Tibial nerve (tissue), 4 donors: Measurements from ENCODE around the gene HECTD2. TPM values are rescaled to one million over a fixed set of nuclear protein-coding genes. Genes with fewer than 3 reads are reported as not detected.
"Not testable (repeated sequence)": the region's sequence is repeated elsewhere in the genome, so short reads cannot be mapped to it uniquely, and the experiment has no call there.

Experiments
- DNase-seq, 2 donors: peaks; one replicate each; pipeline ENCODE4 v3.0.0-alpha.2; 2019; ENCODE audit warnings: low spot score in 2 of 2
- H3K27ac ChIP-seq, 4 donors: fragments of 200-600 bp; sonication (generic) in 3 of 4; one replicate each; pipeline ENCODE4 v1.5.1; 2017 to 2019; ENCODE audit warnings: mild to moderate bottlenecking in 1 of 4
- H3K27me3 ChIP-seq, 2 donors: fragments of 200-600 bp; sonication (generic) in 1 of 2; one replicate each; pipeline versions ENCODE4 v1.5.1 to v1.6.0; 2017 to 2019
- H3K36me3 ChIP-seq, 3 donors: fragments of 200-600 bp; sonication (generic); one replicate each; pipeline ENCODE4 v1.5.1; 2018 to 2019
- H3K4me1 ChIP-seq, 4 donors: fragments of 200-600 bp; sonication (generic) in 3 of 4; one replicate each; pipeline ENCODE4 v1.5.1; 2017 to 2019
- H3K4me3 ChIP-seq, 4 donors: fragments of 200-600 bp; sonication (generic) in 3 of 4; one replicate each; pipeline ENCODE4 v1.5.1; 2017 to 2019; ENCODE audit warnings: mild to moderate bottlenecking in 1 of 4, moderate library complexity in 1 of 4
- H3K9me3 ChIP-seq, 4 donors: fragments of 200-600 bp; sonication (generic) in 3 of 4; one replicate each; pipeline ENCODE4 v1.5.1; 2017 to 2019
- EP300 ChIP-seq, 2 donors: sonication (generic); formaldehyde crosslinking; IDR thresholded peaks; one replicate each; pipeline ENCODE4 v1.6.1; 2017; ENCODE audit warnings: antibody characterized with exemption in 2 of 2, mild to moderate bottlenecking in 1 of 2
- POLR2A ChIP-seq, 2 donors: fragments of 450-650 bp; IDR thresholded peaks; one replicate each; pipeline ENCODE4 v1.6.1; 2017; ENCODE audit warnings: antibody characterized with exemption in 2 of 2, mild to moderate bottlenecking in 2 of 2, moderate library complexity in 2 of 2
- WGBS, 2 donors: methylation state at CpG; one replicate each; pipeline ENCODE4 v1.1.5; 2018; 5-methylcytosine and 5-hydroxymethylcytosine counted together
- total RNA-seq, 4 donors: library from RNA; depleted of rRNA; stranded (reverse); fragments of >200 nt; gene quantifications; one replicate each; pipeline ENCODE4 v1.1.0, GENCODE V29; 2016
- TF ChIP-seq, protein P1 (sequence below), 5 experiments: fragments of 200-600 bp in 3 of 5; fragments of 450-650 bp in 2 of 5; sonication (generic) in 3 of 5; IDR thresholded peaks; one replicate each; pipeline ENCODE4 v1.5.1; 2016 to 2019; ENCODE audit warnings: antibody characterized with exemption in 5 of 5, mild to moderate bottlenecking in 3 of 5, moderate library complexity in 2 of 5

Gene HECTD2
- total RNA-seq, 4 donors from 2014 or later: 23.5 to 33.4 (median 26.1) TPM

GRCh38 chr10:91444211-91445182, 34.4 kb downstream of the HECTD2 start:
- no peak overlapping the region for H3K4me3 ChIP-seq
- DNase-seq: no peak
- TF ChIP-seq EP300 (IDR thresholded peaks at IDR 0.05) (no peak), POLR2A (IDR thresholded peaks at IDR 0.05) (no peak)
- TF ChIP-seq, protein P1, sequence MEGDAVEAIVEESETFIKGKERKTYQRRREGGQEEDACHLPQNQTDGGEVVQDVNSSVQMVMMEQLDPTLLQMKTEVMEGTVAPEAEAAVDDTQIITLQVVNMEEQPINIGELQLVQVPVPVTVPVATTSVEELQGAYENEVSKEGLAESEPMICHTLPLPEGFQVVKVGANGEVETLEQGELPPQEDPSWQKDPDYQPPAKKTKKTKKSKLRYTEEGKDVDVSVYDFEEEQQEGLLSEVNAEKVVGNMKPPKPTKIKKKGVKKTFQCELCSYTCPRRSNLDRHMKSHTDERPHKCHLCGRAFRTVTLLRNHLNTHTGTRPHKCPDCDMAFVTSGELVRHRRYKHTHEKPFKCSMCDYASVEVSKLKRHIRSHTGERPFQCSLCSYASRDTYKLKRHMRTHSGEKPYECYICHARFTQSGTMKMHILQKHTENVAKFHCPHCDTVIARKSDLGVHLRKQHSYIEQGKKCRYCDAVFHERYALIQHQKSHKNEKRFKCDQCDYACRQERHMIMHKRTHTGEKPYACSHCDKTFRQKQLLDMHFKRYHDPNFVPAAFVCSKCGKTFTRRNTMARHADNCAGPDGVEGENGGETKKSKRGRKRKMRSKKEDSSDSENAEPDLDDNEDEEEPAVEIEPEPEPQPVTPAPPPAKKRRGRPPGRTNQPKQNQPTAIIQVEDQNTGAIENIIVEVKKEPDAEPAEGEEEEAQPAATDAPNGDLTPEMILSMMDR (IDR thresholded peaks at IDR 0.05): no peak
- WGBS, 2 donors: 75 to 77% methylated on average over 6 of the region's 6 CpGs
- no peaks in the 10 kb centered on the region for H3K4me1 ChIP-seq
- H3K36me3 ChIP-seq: peaks cover 0 to 22% (median 0%) of the 10 kb centered on the region in 3 donors
- no peaks in the 10 kb centered on the region for H3K27me3 ChIP-seq
- no peak overlapping the region for H3K27ac ChIP-seq
- peaks cover 0 to 11% (median 2%) of the 10 kb centered on the region in 4 donors for H3K9me3 ChIP-seq

DNA sequence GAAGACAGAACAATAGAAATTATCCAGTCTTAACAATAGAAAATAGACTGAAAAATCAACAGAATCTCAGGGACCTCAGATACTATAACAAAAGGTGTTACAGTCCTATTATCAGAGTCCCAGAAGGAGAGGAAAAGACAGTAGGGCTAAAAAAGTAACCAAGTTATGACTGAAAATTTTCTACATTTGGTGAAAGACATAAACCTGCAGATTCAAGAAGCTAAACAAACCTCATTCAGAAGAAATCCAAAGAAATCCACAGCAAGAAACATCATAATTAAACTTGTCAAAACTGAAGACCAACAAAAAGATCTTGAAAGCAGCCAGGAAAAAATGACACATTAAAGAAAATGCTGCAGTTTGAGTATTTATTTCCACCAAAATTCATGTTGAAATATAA, 41.9 kb downstream of the HECTD2 start:
- no peak for DNase-seq
- Histone ChIP-seq H3K4me1 (no peaks in the 10 kb centered on the region), H3K4me3 (no peak overlapping the region), H3K27ac (no peak overlapping the region), H3K9me3 (peaks cover 0 to 68% (median 21%) of the 10 kb centered on the region in 4 donors), H3K27me3 (no peaks in the 10 kb centered on the region), H3K36me3 (peaks cover 0 to 3% (median 0%) of the 10 kb centered on the region in 3 donors)
- TF ChIP-seq, protein P1 (IDR thresholded peaks at IDR 0.05): no peak
- TF ChIP-seq POLR2A (IDR thresholded peaks at IDR 0.05) (no peak), EP300 (IDR thresholded peaks at IDR 0.05) (no peak)

DNA sequence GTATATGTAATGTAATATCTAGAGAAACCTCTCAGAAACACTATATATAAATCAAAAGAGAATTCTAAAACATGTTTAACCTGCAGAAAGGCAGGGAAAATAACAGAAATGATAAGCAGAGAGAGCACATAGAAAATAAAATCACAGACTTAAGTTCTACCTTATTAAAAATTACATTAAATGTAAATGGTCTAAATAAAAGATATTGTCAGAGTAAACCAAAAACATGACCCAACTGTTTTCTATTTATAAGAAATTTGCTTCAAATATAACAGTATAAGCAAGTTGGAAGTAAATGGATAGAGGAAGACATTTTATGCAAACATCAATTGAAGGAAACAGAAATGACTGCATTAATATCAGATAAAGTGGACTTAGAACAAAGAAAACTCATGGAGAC, 43.4 kb downstream of the HECTD2 start:
- H3K9me3 ChIP-seq: peaks cover 0 to 68% (median 21%) of the 10 kb centered on the region in 4 donors
- H3K27ac ChIP-seq: no peak overlapping the region
- TF ChIP-seq POLR2A (IDR thresholded peaks at IDR 0.05) (no peak), EP300 (IDR thresholded peaks at IDR 0.05) (no peak)
- TF ChIP-seq, protein P1 (IDR thresholded peaks at IDR 0.05): no peak
- H3K4me1 ChIP-seq: no peaks in the 10 kb centered on the region
- DNase-seq: no peak
- H3K27me3 ChIP-seq: no peaks in the 10 kb centered on the region
- H3K4me3 ChIP-seq: no peak overlapping the region
- H3K36me3 ChIP-seq: peaks cover 0 to 3% (median 0%) of the 10 kb centered on the region in 3 donors

GRCh38 chr10:91455135-91455534, 45.0 kb downstream of the HECTD2 start:
- H3K27ac ChIP-seq, H3K27me3 ChIP-seq, H3K4me1 ChIP-seq, H3K4me3 ChIP-seq, DNase-seq: not testable (repeated sequence)
- H3K9me3 ChIP-seq: peaks cover 0 to 55% (median 19%) of the 10 kb centered on the region in 4 donors
- WGBS, 2 donors: 95 to 100% methylated on average over 1 of the region's 1 CpG
- peaks cover 0 to 15% (median 0%) of the 10 kb centered on the region in 3 donors for H3K36me3 ChIP-seq

GRCh38 chr10:91460681-91461080, 50.5 kb downstream of the HECTD2 start:
- DNase-seq: no peak
- H3K36me3 ChIP-seq: peaks cover 0 to 68% (median 0%) of the 10 kb centered on the region in 3 donors
- H3K4me3 ChIP-seq: no peak overlapping the region
- no peak for TF ChIP-seq EP300 (IDR thresholded peaks at IDR 0.05)
- TF ChIP-seq, protein P1 (IDR thresholded peaks at IDR 0.05): no peak
- no peak for TF ChIP-seq POLR2A (IDR thresholded peaks at IDR 0.05)
- 91 to 97% methylated on average over 3 of the region's 3 CpGs for WGBS, 2 donors
- peaks cover 0 to 13% (median 0%) of the 10 kb centered on the region in 4 donors for H3K9me3 ChIP-seq
- no peaks in the 10 kb centered on the region for H3K27me3 ChIP-seq
- H3K27ac ChIP-seq: no peak overlapping the region
- no peaks in the 10 kb centered on the region for H3K4me1 ChIP-seq
